Measurements from ENCODE around the gene AGO3. TPM values are rescaled to one million over a fixed set of nuclear protein-coding genes. Genes with fewer than 3 reads are reported as not detected.

Gene AGO3
- total RNA-seq, 1 experiment from 2014 or later: 11.7 TPM

DNA sequence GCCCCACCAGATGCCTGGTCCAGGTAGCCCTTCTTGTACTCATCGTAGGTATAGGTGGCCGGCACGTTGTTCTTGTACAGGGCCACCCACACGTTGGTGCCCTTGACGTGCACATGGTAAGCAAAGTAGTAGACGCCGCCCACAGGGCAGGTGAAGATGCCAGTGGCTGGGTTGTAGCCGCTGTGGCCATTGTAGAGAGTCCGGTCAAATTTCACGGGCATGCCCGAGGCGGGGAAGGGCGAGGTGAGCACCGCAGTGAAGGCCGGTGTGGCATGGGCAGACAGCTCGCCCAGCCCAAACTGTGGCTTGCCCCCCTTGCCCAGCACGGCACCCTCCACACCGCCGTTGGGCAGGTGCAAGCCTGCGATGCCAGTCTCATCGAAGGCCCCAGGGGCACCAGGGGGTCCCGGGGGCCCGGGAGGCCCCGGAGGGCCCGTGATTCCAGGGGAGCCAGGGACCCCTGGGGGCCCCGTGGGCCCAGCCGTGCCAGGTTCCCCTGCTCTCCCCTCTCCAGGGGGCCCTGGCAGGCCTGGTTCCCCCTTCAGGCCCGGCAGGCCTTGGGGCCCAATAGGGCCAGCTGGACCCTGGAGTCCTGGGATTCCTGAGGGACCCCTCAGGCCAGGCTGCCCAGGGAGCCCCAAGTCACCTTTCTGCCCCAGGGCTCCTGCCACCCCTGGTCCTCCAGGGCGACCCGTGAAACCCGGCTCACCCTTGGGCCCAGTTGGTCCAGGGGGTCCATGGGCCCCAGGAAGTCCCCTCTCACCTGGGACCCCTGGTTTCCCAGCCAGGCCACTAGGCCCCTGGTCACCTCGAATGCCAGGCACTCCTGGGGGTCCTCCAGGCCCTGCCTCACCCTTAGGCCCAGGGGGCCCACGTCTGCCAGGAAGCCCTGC lies 167.0 kb downstream of the AGO3 start:
- DNase-seq (ENCODE audit: low read depth, low spot score): no peak
- in situ Hi-C loops (cut with HindIII; ENCODE audit: low pct_unique_long_range_greater_than_20kb, low sequenced_read_pairs): no loop called here

DNA sequence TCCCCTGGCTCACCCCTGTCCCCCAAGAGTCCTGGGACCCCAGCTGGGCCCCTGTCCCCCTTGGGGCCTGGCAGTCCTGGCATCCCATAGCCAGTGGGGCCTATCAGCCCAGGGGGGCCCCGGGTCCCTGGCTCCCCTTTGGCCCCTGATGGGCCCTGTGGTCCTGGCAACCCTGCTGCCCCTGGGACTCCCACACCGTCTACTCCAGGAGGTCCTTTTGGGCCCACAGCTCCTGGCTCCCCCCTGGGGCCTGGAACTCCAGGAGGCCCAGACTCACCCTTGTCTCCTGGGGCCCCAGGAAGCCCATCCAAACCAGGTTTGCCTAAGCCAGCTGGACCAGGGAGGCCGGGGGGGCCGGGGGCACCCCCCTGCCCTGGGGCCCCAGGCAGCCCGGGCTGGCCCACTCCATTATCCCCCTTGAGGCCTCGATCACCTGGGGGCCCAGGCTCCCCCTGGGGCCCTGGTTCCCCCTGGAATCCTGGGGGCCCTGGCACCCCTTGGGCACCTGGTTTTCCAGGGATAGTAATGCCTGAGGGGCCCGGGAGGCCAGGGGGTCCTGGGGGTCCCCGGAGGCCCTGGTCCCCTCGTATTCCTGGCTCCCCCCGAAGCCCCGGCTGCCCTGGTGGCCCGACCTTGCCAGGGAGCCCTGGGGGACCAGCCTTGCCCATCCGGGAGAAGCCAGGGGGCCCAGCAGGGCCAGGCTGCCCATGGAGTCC lies 167.9 kb downstream of the AGO3 start:
- DNase-seq (ENCODE audit: low read depth, low spot score): no peak
- in situ Hi-C loops (cut with HindIII; ENCODE audit: low pct_unique_long_range_greater_than_20kb, low sequenced_read_pairs): no loop called here

DNA sequence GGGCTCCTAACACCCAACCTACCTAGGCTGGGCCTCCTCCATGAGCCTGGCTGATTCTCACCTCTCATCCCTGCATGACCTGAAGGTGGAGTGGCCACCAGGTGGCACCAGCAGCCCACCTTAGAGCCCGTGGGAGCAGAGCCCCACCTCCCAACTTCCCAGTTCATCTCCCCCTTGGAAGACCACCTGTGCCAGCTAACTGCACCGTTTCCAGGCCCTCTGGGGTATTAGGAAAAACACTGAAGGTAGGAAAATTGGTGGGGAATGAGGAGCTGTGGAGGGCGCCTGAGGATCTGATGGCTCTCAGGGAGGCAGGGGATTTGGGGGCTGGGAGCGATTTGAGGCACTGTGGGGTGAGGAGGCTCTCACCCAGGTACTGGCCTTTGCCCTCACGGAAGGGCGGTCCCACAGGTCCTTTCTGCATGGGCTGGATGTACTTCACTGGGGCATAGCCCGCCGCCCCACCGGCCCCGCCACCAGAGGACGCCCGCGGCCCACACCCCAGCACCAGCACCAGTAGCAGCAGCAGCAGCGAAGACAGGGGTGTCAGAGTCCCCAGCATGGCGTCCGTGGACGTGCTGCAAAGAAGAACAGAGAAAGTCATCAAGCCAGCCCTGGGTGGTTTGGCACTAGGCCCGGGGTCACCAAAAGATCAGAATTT lies 168.9 kb downstream of the AGO3 start:
- DNase-seq (ENCODE audit: low read depth, low spot score): peak; percentile 73
- in situ Hi-C loops (cut with HindIII; ENCODE audit: low pct_unique_long_range_greater_than_20kb, low sequenced_read_pairs): no loop called here

DNA sequence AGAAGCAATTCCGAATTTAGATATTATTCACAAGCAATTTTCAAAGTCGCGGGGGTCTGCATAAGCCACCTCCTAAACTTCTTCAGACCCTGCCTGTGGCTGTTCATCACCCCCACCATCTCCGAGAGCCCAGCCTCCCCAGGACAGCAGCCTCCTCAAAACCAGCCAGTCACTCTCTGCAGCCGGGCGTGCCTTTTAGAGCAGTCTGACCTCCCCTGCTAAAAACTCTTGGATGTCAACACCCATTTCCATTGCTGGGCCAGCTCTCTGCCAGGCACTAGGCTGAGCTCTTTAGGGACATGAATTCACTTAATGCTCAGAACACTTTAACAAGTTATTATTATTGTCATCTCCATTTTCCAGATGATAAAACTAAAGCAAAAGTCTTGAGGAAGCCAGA lies 169.5 kb downstream of the AGO3 start:
- in situ Hi-C loops (cut with HindIII; ENCODE audit: low pct_unique_long_range_greater_than_20kb, low sequenced_read_pairs): no loop called here
- no peak for DNase-seq (ENCODE audit: low read depth, low spot score)

DNA sequence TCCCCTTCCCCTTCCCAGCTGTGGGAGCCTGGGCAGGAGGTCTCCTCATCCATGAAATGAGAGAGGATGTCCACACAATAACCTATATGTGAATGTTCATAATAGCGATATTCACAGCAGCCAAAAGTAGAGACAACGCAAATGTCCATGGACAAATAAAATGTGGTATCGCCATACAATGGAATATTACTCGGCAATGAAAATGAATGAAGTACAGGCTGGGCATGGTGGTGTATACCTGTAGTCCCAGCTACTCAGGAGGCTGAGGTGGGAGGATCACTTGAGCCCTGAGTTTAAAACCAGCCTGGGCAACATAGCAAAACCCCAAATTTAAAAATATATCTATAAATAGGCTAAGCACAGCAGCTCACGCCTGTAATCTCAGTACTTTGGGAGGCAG lies 170.6 kb downstream of the AGO3 start:
- DNase-seq (ENCODE audit: low read depth, low spot score): no peak
- in situ Hi-C loops (cut with HindIII; ENCODE audit: low pct_unique_long_range_greater_than_20kb, low sequenced_read_pairs): no loop called here

DNA sequence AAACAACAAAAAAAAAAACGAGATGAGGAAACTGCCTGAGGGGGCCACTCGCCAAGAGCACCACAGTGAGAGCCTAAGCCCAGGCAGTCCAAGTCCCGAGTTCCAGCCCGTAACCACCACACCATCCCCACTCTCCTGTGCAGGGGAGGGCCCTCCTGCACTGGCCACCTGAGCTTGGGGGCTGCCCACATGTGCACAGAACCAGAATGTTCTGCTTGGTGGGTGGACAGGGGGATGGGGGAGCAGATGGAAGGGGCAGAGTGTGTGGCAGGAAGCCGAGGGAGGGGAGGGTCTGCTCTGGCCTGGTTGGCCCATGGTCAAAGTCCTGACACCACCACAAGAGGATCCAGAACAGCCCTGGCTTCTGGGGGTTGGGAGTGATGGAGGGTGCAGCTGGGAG lies 175.4 kb downstream of the AGO3 start:
- in situ Hi-C loops (cut with HindIII; ENCODE audit: low pct_unique_long_range_greater_than_20kb, low sequenced_read_pairs): no loop called here
- no peak for DNase-seq (ENCODE audit: low read depth, low spot score)

DNA sequence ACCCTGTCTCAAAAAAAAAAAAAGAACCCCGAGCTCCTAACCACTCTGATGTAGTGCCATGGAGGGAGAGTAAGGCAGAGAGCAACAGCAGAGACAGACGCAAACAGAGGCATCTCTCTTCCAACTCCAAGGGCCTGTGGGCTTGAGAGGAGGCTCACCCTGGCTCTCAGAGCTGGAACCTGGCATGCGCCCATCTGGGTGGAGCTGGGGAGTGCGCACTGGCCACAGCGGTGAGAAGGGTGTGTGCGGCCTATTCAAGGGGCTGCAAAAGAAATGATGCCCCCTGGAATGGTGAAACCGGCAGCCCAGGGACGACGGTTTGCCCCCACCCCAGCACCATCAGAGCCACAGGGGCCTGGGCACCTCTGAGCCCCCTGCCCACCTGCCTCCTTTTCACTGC lies 176.5 kb downstream of the AGO3 start:
- DNase-seq (ENCODE audit: low read depth, low spot score): no peak
- in situ Hi-C loops (cut with HindIII; ENCODE audit: low pct_unique_long_range_greater_than_20kb, low sequenced_read_pairs): no loop called here

DNA sequence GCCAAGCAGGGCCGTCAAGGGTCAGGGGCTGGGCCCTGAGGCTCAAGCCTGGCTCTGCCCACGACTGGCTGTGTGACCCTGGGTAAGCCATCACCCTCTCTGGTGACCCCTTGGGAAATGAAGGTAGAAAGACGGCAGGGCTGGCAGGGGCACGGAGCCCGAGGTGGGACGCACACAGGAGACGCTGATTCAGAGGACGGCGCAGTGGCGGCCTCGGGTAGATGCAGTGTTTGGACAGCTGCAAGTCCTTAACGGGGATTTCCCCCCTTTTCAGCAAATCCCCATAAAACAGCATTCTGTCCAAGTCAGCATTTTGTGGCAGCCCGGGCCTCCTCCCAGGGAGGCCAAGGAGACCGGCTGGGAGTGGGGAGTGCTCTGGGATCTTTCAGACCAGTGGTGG lies 177.4 kb downstream of the AGO3 start:
- no peak for DNase-seq (ENCODE audit: low read depth, low spot score)
- in situ Hi-C loops (cut with HindIII; ENCODE audit: low pct_unique_long_range_greater_than_20kb, low sequenced_read_pairs): no loop called here

DNA sequence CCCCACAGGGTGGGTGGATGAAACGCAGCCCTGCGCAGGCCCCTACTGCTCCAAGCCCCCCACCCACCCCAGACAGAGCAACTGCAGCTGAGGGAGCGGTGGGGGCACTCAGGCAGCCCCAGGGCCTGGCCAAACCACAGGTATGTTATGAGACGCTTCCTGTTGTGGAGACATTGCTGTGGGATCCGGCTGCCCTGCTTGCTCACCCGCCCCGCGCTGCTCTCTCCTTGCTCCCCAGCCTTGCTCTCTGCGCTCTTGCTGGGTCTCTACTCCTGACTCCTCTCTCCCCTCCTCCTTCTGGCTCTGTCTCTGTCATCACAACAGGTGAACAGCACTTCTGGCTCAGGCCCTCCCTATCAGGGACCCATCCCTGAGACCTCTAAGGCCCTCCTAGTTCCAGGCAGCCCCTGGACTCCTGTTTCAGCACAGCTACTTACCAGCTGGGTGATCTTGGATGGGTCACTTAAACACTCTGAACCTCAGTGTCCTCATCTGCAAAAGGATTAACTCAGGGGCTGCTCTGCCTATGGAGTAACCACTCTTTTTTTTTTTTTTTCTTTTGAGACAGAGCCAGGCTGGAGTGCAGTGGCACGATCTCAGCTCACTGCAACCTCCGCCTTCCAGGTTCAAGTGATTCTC lies 178.3 kb downstream of the AGO3 start:
- in situ Hi-C loops (cut with HindIII; ENCODE audit: low pct_unique_long_range_greater_than_20kb, low sequenced_read_pairs): no loop called here
- DNase-seq (ENCODE audit: low read depth, low spot score): no peak

DNA sequence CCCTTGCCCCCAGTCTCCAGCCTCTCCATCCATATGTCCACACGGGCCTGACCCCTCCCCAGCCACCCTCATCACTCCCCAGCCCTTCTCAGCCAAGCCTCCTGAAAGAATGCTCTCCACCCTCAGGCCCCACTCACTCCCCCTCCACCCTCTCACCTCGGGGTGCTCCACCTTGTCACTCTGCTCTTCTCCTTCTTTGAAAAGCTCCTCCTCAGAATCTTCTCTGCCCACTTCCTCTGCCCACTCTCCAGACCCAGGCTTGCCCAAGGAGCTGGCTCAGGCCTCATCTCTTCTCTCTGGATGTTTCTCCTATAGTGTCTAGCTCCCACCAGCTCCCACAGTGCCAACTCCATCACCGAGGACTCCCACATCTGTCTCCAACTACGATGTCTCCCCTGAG lies 180.2 kb downstream of the AGO3 start:
- in situ Hi-C loops (cut with HindIII; ENCODE audit: low pct_unique_long_range_greater_than_20kb, low sequenced_read_pairs): no loop called here
- no peak for DNase-seq (ENCODE audit: low read depth, low spot score)

DNA sequence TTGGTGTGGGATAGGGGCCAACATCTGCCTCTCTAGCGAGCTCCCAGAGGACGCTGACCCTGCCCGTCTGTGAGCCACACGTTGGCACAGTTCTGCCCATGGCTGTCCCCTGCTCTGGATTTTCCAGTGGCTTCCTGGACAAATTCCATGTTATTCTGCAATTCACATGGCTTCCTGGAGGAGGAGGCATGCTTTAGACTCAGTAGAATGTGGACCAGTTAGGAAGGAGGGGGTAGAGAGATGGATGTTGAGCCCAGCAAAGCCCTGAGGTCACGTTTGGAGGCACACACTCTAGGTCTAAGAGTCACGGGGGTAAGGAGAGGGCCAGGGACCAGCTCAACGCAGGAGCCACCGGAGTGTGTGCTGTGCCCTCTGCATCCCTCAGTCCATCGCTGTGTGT lies 181.9 kb downstream of the AGO3 start:
- no peak for DNase-seq (ENCODE audit: low read depth, low spot score)
- in situ Hi-C loops (cut with HindIII; ENCODE audit: low pct_unique_long_range_greater_than_20kb, low sequenced_read_pairs): no loop called here

DNA sequence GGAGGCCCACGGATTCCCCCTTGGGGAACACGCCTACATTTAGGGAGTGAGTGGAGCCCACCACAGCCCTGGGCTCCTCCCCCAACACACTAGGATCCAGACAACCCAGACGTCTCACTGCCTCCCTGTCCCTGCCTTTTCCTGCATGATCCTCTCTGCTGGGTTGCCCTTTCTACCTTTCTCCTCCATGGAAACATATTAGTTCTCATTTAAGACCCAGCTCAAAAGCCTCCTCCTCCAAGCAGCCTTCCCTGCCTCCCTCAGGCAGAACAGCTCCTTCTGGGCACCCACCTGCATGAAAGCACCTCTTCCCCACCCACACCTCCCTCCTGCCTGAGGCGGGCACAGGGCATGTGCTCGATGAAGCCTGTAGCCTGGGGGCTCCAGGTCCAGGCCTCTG lies 183.5 kb downstream of the AGO3 start:
- no peak for DNase-seq (ENCODE audit: low read depth, low spot score)
- in situ Hi-C loops (cut with HindIII; ENCODE audit: low pct_unique_long_range_greater_than_20kb, low sequenced_read_pairs): no loop called here

DNA sequence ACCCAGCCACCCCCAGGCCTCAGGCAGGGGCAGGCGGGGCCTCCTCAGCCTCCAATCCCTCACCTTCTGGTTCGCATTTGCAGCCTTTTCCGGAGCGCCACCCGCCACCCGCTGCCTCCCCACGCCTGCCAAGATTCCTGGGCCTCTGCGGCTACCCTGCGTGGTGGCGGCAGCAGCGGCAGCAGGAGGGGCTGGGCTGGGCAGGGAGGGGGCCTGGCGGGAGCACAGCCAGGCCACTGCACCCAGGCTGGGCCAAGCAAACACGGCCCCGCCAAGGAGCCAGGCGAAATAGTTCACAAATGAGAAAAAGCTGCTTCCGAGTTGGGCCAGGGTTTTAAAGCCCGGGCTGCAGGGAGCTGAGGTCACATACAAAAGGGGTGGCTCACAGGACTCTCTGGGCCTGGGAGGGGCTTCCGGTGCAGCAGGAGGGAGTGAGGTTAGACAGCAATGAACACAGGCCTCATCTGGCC lies 184.3 kb downstream of the AGO3 start:
- no peak for DNase-seq (ENCODE audit: low read depth, low spot score)
- in situ Hi-C loops (cut with HindIII; ENCODE audit: low pct_unique_long_range_greater_than_20kb, low sequenced_read_pairs): no loop called here

DNA sequence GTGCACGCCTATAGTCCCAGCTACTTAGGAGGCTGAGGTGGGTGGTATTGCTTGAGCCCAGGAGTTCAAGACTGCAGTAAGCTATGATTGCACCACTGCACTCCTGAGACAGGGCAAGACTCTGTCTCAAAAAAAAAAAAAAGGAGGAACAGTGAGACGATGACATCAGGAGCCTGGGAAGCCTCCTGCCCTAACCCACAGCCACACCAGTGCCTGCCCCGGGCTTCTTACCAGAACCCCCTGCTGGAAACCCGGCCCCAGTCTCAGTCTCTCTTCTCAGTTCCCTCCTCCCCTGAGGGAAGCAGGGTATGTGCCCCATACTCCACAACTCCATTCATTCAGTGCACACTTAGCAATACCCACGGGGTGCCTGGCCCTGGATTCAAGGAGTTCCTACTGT lies 185.0 kb downstream of the AGO3 start:
- DNase-seq (ENCODE audit: low read depth, low spot score): no peak
- in situ Hi-C loops (cut with HindIII; ENCODE audit: low pct_unique_long_range_greater_than_20kb, low sequenced_read_pairs): no loop called here

DNA sequence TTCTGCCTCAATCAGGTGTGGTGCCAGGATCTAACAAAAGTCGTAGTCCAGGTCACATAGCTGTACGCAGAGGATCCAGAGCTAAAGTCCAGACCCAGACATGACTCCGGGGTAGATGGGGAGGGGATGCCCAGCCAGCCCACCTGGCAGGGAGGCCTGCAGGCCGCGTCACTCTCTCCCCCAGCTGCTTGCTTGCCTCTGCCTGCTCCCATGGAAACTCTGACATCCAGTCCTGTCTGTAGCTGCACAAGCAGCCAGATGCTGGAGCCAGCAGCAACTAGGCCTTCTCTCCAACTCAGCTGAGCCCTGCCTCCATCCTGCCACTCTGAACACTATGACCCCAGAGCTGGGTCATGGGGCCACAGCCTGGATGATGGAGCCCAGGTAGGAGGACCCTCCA lies 186.0 kb downstream of the AGO3 start:
- in situ Hi-C loops (cut with HindIII; ENCODE audit: low pct_unique_long_range_greater_than_20kb, low sequenced_read_pairs): no loop called here
- no peak for DNase-seq (ENCODE audit: low read depth, low spot score)

DNA sequence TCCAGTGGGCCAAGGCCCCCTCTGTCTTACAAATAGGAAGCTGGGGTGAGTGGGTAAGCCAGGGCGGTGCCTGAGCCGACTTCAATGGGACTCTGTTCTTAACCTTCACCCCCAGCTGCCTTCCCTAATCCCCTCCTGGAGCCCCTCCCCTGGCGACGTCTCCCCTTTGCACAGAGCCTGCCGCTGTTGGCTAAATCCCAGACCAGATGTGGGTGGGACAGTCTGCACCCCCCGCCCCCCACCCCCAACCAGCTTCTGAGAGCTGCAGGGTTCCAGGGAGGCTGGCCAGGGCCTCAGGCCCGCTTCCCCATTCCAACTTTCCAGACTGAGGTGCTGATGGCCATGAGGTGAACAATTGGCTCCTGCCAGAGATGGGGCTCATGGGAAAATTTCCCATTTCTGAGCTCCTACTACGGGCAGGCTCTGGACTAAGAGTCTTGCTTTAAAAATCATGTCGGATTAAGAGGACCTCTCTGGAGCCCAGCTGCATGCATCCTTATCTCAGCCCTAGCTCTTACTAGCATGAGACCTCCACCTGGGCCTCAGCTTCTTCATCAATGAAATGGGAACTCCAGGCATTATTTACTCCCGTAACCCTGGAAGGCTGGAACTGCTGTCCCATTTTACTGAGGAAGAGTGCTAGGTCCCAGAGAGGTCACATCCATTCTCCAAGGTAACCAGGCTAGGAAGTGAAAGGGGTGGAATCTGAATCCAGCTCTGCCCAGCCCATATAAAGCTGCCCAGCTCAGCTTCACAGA lies 187.7 kb downstream of the AGO3 start:
- in situ Hi-C loops (cut with HindIII; ENCODE audit: low pct_unique_long_range_greater_than_20kb, low sequenced_read_pairs): no loop called here
- DNase-seq (ENCODE audit: low read depth, low spot score): no peak

DNA sequence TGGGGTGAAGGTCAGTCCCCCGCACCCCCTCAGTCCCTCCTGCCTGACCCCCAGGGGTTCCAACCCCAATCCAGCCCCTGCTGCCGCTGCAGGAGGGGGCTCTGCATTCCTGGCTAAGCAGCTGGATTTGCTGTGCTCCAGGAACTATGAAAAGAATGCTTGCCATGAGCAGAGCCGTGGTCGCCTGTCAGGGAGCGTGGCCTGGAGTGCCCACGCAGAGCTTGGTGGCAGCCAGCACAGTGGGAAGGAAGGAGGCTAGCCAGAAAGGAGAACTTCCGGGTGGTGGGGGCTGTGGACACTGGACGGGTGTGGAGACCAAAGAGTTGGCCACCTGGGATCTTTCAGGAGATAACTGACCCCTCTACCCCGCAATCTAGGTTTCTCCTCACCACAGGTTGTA lies 188.6 kb downstream of the AGO3 start:
- in situ Hi-C loops (cut with HindIII; ENCODE audit: low pct_unique_long_range_greater_than_20kb, low sequenced_read_pairs): no loop called here
- DNase-seq (ENCODE audit: low read depth, low spot score): no peak

Data from SK-MEL-5 (cell line).